Measurements from ENCODE around the gene ABCC2. TPM values are rescaled to one million over a fixed set of nuclear protein-coding genes. Genes with fewer than 3 reads are reported as not detected.
A peak's percentile ranks its signal among the peaks of the same experiment; 100 is the strongest.
"Not testable (repeated sequence)": the region's sequence is repeated elsewhere in the genome, so short reads cannot be mapped to it uniquely, and the experiment has no call there.

Gene ABCC2
- total RNA-seq, 2 donors from 2014 or later, result 3.0 to 3.2 TPM

- H3K9me3 ChIP-seq (ENCODE audit: control insufficient read depth, low read length, poor library complexity, severe bottlenecking), result no peaks in the 10 kb centered on the region
- no peak for DNase-seq
- peaks cover 5% of the 10 kb centered on the region for H3K36me3 Mint-ChIP-seq (ENCODE audit: low read depth)
- H3K4me1 Mint-ChIP-seq, result peaks cover 3% of the 10 kb centered on the region
- no peak overlapping the region for H3K4me3 Mint-ChIP-seq
- H3K27me3 Mint-ChIP-seq, result peaks cover 20% of the 10 kb centered on the region
- no peak for ATAC-seq
- H3K27ac Mint-ChIP-seq, result no peak overlapping the region
These were observed 72.4 kb downstream of the ABCC2 start for GRCh38 chr10:99854860-99855259.

GRCh38 chr10:99855479-99856071 is 73.1 kb downstream of the ABCC2 start:
- Mint-ChIP-seq H3K27me3 (peaks cover 20% of the 10 kb centered on the region), H3K36me3 (ENCODE audit: low read depth) (peaks cover 5% of the 10 kb centered on the region)
- H3K9me3 ChIP-seq (ENCODE audit: control insufficient read depth, low read length, poor library complexity, severe bottlenecking), result no peaks in the 10 kb centered on the region

GRCh38 chr10:99858849-99859248 is 76.4 kb downstream of the ABCC2 start:
- Mint-ChIP-seq H3K27me3 (peaks cover 36% of the 10 kb centered on the region), H3K4me3 (no peak overlapping the region), H3K27ac (no peak overlapping the region), H3K4me1 (peaks cover 4% of the 10 kb centered on the region), H3K36me3 (ENCODE audit: low read depth) (no peaks in the 10 kb centered on the region)
- DNase-seq (no peak), ATAC-seq (no peak)
- H3K9me3 ChIP-seq (ENCODE audit: control insufficient read depth, low read length, poor library complexity, severe bottlenecking), result no peaks in the 10 kb centered on the region

More at GRCh38 chr10:99855479-99856071, 73.1 kb downstream of the ABCC2 start:
- DNase-seq (no peak), ATAC-seq (no peak)
- Mint-ChIP-seq H3K4me1 (peaks cover 4% of the 10 kb centered on the region), H3K4me3 (no peak overlapping the region), H3K27ac (no peak overlapping the region)

- peaks cover 42% of the 10 kb centered on the region for H3K27me3 Mint-ChIP-seq
- DNase-seq, result no peak
- ATAC-seq, result no peak
- H3K27ac Mint-ChIP-seq, result no peak overlapping the region
- H3K36me3 Mint-ChIP-seq (ENCODE audit: low read depth), result no peaks in the 10 kb centered on the region
- peaks cover 4% of the 10 kb centered on the region for H3K4me1 Mint-ChIP-seq
- no peaks in the 10 kb centered on the region for H3K9me3 ChIP-seq (ENCODE audit: control insufficient read depth, low read length, poor library complexity, severe bottlenecking)
- no peak overlapping the region for H3K4me3 Mint-ChIP-seq
These were observed 77.1 kb downstream of the ABCC2 start for GRCh38 chr10:99859585-99859984.

- H3K27ac Mint-ChIP-seq, result no peak overlapping the region
- ATAC-seq, result no peak
These were observed 78.0 kb downstream of the ABCC2 start for GRCh38 chr10:99860466-99860865.

GRCh38 chr10:99863535-99864240 is 81.2 kb downstream of the ABCC2 start:
- not testable (repeated sequence) for H3K36me3 Mint-ChIP-seq (ENCODE audit: low read depth); H3K27ac Mint-ChIP-seq; ATAC-seq; H3K9me3 ChIP-seq (ENCODE audit: control insufficient read depth, low read length, poor library complexity, severe bottlenecking); H3K4me3 Mint-ChIP-seq; H3K4me1 Mint-ChIP-seq; DNase-seq
- peaks cover 43% of the 10 kb centered on the region for H3K27me3 Mint-ChIP-seq

More at GRCh38 chr10:99860466-99860865, 78.0 kb downstream of the ABCC2 start:
- Mint-ChIP-seq H3K4me1 (peaks cover 4% of the 10 kb centered on the region), H3K4me3 (no peak overlapping the region), H3K36me3 (ENCODE audit: low read depth) (no peaks in the 10 kb centered on the region), H3K27me3 (peaks cover 47% of the 10 kb centered on the region)
- no peak for DNase-seq
- no peaks in the 10 kb centered on the region for H3K9me3 ChIP-seq (ENCODE audit: control insufficient read depth, low read length, poor library complexity, severe bottlenecking)

GRCh38 chr10:99867250-99867649 is 84.8 kb downstream of the ABCC2 start:
- H3K4me3 Mint-ChIP-seq; H3K27ac Mint-ChIP-seq; DNase-seq; H3K36me3 Mint-ChIP-seq (ENCODE audit: low read depth); ATAC-seq; H3K9me3 ChIP-seq (ENCODE audit: control insufficient read depth, low read length, poor library complexity, severe bottlenecking); H3K4me1 Mint-ChIP-seq: not testable (repeated sequence)
- peaks cover 47% of the 10 kb centered on the region for H3K27me3 Mint-ChIP-seq

- peaks cover 6% of the 10 kb centered on the region for H3K36me3 Mint-ChIP-seq (ENCODE audit: low read depth)
- no peak for DNase-seq
- H3K27ac Mint-ChIP-seq, result no peak overlapping the region
- peaks cover 4% of the 10 kb centered on the region for H3K9me3 ChIP-seq (ENCODE audit: control insufficient read depth, low read length, poor library complexity, severe bottlenecking)
- H3K4me1 Mint-ChIP-seq, result peaks cover 15% of the 10 kb centered on the region
- no peak for ATAC-seq
- peaks cover 56% of the 10 kb centered on the region for H3K27me3 Mint-ChIP-seq
- no peak overlapping the region for H3K4me3 Mint-ChIP-seq
These were observed 87.2 kb downstream of the ABCC2 start for GRCh38 chr10:99869581-99870122.

GRCh38 chr10:99870123-99870730 is 87.8 kb downstream of the ABCC2 start:
- peak overlapping the region; percentile 83 for H3K4me3 Mint-ChIP-seq
- H3K9me3 ChIP-seq (ENCODE audit: control insufficient read depth, low read length, poor library complexity, severe bottlenecking), result peaks cover 4% of the 10 kb centered on the region
- H3K27me3 Mint-ChIP-seq, result peaks cover 59% of the 10 kb centered on the region
- ATAC-seq (peak; percentile 93), DNase-seq (peak in 1 of 3 donors; percentile 15)
- H3K27ac Mint-ChIP-seq, result no peak overlapping the region
- peaks cover 6% of the 10 kb centered on the region for H3K36me3 Mint-ChIP-seq (ENCODE audit: low read depth)
- H3K4me1 Mint-ChIP-seq, result peaks cover 17% of the 10 kb centered on the region

- ATAC-seq, result no peak
These were observed 90.1 kb downstream of the ABCC2 start for GRCh38 chr10:99872367-99873162.

GRCh38 chr10:99873846-99874245 is 91.4 kb downstream of the ABCC2 start:
- no peaks in the 10 kb centered on the region for H3K9me3 ChIP-seq (ENCODE audit: control insufficient read depth, low read length, poor library complexity, severe bottlenecking)
- Mint-ChIP-seq H3K4me1 (peaks cover 17% of the 10 kb centered on the region), H3K36me3 (ENCODE audit: low read depth) (peaks cover 21% of the 10 kb centered on the region), H3K27me3 (peaks cover 65% of the 10 kb centered on the region), H3K27ac (no peak overlapping the region), H3K4me3 (no peak overlapping the region)
- ATAC-seq (no peak), DNase-seq (no peak)

More at GRCh38 chr10:99872367-99873162, 90.1 kb downstream of the ABCC2 start:
- no peak for DNase-seq
- Mint-ChIP-seq H3K27ac (no peak overlapping the region), H3K4me3 (no peak overlapping the region), H3K36me3 (ENCODE audit: low read depth) (peaks cover 15% of the 10 kb centered on the region), H3K27me3 (peaks cover 65% of the 10 kb centered on the region), H3K4me1 (peaks cover 17% of the 10 kb centered on the region)
- no peaks in the 10 kb centered on the region for H3K9me3 ChIP-seq (ENCODE audit: control insufficient read depth, low read length, poor library complexity, severe bottlenecking)

GRCh38 chr10:99874341-99875085 is 92.1 kb downstream of the ABCC2 start:
- ATAC-seq, result no peak
- no peak for DNase-seq
- H3K36me3 Mint-ChIP-seq (ENCODE audit: low read depth), result peaks cover 24% of the 10 kb centered on the region
- H3K9me3 ChIP-seq (ENCODE audit: control insufficient read depth, low read length, poor library complexity, severe bottlenecking), result no peaks in the 10 kb centered on the region
- H3K4me1 Mint-ChIP-seq, result peaks cover 17% of the 10 kb centered on the region
- peaks cover 65% of the 10 kb centered on the region for H3K27me3 Mint-ChIP-seq
- no peak overlapping the region for H3K27ac Mint-ChIP-seq
- H3K4me3 Mint-ChIP-seq, result no peak overlapping the region
